Immature natural killer cell (primary cell): ENCODE measurements around the gene NDST3. TPM values are rescaled to one million over a fixed set of nuclear protein-coding genes. Genes with fewer than 3 reads are reported as not detected.

Source experiments
- DNase-seq, 3 donors: peaks; one replicate each; pipeline ENCODE4 v3.0.0; 2022; ENCODE audit warnings: mixed read lengths in 1 of 3
- H3K27ac Mint-ChIP-seq, 6 donors: one replicate each; pipeline ENCODE4 v1.8.0; 2020; ENCODE audit warnings: mixed read lengths in 6 of 6, mild to moderate bottlenecking in 5 of 6, inconsistent platforms in 4 of 6, moderate library complexity in 3 of 6
- H3K27me3 Mint-ChIP-seq, 3 donors: one replicate each; pipeline ENCODE4 v1.8.0; 2020 to 2021; ENCODE audit warnings: low read depth in 3 of 3, mild to moderate bottlenecking in 3 of 3, mixed read lengths in 3 of 3, moderate library complexity in 3 of 3, inconsistent platforms in 1 of 3
- H3K36me3 Mint-ChIP-seq, 3 donors: one replicate each; pipeline ENCODE4 v1.8.0; 2020; ENCODE audit warnings: mixed read lengths in 3 of 3, inconsistent platforms in 2 of 3, mild to moderate bottlenecking in 2 of 3
- H3K4me1 Mint-ChIP-seq, 2 donors: one replicate each; pipeline ENCODE4 v1.8.0; 2020; ENCODE audit warnings: inconsistent platforms in 2 of 2, mild to moderate bottlenecking in 2 of 2, mixed read lengths in 2 of 2, moderate library complexity in 1 of 2
- H3K4me3 Mint-ChIP-seq, 5 donors: one replicate each; pipeline ENCODE4 v1.8.0; 2020; ENCODE audit warnings: mild to moderate bottlenecking in 5 of 5, mixed read lengths in 5 of 5, inconsistent platforms in 3 of 5, moderate library complexity in 3 of 5
- H3K9me3 Mint-ChIP-seq, 6 donors: one replicate each; pipeline ENCODE4 v1.8.0; 2020; ENCODE audit warnings: mild to moderate bottlenecking in 6 of 6, mixed read lengths in 6 of 6, inconsistent platforms in 4 of 6, moderate library complexity in 3 of 6
- polyA plus RNA-seq, 3 donors: library from polyadenylated mRNA; unstranded; fragments of 300-500 nt; fragmentation: Illumina TruSeq; gene quantifications; one replicate each; pipeline ENCODE4 v1.2.3, GENCODE V29; 2021

Gene NDST3
- polyA plus RNA-seq, 3 donors from 2014 or later: not detected

DNA sequence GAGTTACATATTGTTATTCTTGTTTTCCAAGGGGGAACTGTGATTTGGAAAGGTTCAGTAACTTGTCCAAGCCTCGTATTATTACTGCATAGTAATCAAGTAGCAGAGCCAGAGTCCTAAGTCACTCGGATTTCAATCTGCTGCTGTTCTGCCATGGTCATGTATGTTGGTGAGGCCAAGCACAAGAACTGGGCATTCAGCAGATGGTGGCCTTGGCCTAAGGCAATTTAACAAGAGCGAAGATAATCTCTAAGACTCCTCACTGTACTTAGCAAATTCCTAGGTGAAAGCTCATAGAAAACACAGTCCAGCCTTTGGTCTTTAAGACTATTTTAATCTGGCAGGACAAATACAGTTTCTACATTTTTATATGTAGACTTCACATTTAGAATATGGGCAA, 64.8 kb downstream of the NDST3 start:
- no peak for DNase-seq
- Mint-ChIP-seq H3K36me3 (no peaks in the 10 kb centered on the region), H3K9me3 (peaks cover 0 to 12% (median 4%) of the 10 kb centered on the region in 6 donors), H3K4me1 (no peaks in the 10 kb centered on the region), H3K4me3 (no peak overlapping the region), H3K27me3 (no peaks in the 10 kb centered on the region), H3K27ac (no peak overlapping the region)

DNA sequence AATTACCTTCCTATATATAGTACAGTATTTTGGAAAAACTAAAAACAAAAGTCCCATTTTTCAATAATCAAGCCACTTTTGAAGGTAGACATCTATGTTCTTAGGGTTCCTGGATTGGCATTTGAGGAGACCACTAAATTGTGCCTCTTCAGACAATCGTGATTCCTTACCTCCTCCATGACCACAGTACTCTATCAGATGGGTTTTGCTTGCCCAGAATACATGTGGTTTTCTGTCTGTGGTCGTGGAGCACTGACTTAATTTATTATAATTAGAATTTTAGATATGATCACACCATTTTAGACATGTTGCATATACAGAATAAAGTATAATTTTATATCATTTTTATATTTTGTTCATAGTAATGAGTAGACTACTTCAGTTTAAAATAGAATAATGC, 67.9 kb downstream of the NDST3 start:
- DNase-seq: no peak
- Mint-ChIP-seq H3K36me3 (no peaks in the 10 kb centered on the region), H3K27me3 (no peaks in the 10 kb centered on the region), H3K9me3 (peaks cover 0 to 10% (median under 1%) of the 10 kb centered on the region in 6 donors), H3K4me1 (no peaks in the 10 kb centered on the region), H3K4me3 (no peak overlapping the region), H3K27ac (no peak overlapping the region)

DNA sequence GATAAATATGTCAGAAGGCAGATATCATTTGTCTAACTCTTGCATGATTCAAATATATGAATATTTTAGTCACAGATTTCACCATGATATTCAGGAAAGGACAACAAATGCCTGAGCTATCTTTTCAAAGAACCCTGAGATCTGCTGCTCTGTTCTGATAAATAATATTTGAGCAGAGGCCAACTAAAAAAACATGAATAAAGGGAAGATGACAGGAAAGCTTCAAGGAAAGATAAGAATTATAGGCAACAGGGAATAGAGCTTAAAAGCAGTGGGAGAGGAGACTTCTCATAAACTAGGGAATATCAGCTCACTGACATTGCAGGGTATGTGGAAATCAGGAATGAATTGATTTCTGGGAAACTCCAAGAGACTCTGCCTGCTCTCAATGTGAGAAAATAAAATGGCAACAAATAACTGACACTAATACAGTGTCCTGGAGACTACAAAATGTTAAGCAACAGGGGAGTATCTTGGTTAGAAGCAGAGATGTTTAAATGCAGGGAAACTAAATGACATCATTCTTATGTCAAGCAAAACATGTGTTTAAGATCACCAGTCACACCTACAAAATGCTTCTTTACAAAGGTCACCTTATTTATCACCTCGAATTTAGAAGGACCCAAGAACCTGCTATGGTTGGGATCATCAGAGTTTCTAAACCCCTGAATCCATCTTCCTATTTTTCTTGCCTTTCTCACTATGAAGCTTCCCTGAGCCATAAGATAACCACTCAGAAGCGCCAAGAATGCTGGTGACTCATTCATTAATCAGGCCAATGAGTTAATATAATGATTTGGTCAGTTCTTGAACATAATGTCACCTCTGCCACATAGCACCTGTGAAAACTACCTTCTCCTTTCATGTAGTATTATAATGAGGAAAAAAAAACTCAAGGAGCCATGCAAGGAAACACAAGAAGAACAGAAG, 78.1 kb downstream of the NDST3 start:
- H3K4me1 Mint-ChIP-seq: no peaks in the 10 kb centered on the region
- peaks cover 0 to 23% (median 10%) of the 10 kb centered on the region in 6 donors for H3K9me3 Mint-ChIP-seq
- H3K4me3 Mint-ChIP-seq: no peak overlapping the region
- H3K36me3 Mint-ChIP-seq: no peaks in the 10 kb centered on the region
- no peak for DNase-seq
- H3K27me3 Mint-ChIP-seq: peaks cover 0 to 1% (median 0%) of the 10 kb centered on the region in 3 donors
- no peak overlapping the region for H3K27ac Mint-ChIP-seq

DNA sequence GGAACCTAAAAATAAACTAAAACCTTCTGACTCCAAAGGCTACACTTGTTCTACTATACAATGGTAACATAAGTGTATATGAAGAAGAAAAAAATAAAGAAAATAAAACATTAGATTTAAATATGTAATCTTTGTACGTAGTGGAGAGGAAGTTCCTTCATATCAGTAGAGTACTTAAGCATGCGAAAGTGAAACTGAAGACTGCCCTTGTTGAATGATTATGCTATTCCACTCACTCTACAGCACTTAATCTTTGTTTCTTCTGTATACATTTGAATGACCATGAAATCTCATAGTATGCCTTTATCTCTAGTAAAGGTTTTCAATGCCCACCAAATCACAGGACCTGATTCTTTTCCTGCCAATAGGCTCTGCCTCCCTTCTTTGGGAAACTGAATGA, 78.9 kb downstream of the NDST3 start:
- peaks cover 0 to 23% (median 7%) of the 10 kb centered on the region in 6 donors for H3K9me3 Mint-ChIP-seq
- H3K27me3 Mint-ChIP-seq: no peaks in the 10 kb centered on the region
- no peak for DNase-seq
- no peak overlapping the region for H3K27ac Mint-ChIP-seq
- no peaks in the 10 kb centered on the region for H3K36me3 Mint-ChIP-seq
- no peaks in the 10 kb centered on the region for H3K4me1 Mint-ChIP-seq
- H3K4me3 Mint-ChIP-seq: no peak overlapping the region

DNA sequence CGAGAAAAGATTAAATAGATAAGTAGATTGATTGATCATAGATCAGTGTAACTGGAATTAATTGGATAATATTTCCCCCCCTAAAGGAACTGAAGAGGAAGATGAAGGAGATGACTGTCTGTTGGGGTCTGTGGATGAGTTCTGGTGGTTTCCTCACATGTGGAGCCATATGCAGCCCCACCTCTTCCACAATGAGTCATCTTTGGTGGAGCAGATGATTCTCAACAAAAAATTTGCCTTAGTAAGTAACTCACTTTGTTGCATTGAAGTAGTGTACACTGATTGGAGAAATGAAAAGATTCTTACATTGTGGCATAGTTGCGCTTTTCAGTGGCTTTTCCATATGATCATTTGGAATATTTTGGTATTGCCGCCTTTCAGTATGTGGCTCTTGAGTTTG, 80.4 kb downstream of the NDST3 start:
- peaks cover 0 to 23% (median 5%) of the 10 kb centered on the region in 6 donors for H3K9me3 Mint-ChIP-seq

DNA sequence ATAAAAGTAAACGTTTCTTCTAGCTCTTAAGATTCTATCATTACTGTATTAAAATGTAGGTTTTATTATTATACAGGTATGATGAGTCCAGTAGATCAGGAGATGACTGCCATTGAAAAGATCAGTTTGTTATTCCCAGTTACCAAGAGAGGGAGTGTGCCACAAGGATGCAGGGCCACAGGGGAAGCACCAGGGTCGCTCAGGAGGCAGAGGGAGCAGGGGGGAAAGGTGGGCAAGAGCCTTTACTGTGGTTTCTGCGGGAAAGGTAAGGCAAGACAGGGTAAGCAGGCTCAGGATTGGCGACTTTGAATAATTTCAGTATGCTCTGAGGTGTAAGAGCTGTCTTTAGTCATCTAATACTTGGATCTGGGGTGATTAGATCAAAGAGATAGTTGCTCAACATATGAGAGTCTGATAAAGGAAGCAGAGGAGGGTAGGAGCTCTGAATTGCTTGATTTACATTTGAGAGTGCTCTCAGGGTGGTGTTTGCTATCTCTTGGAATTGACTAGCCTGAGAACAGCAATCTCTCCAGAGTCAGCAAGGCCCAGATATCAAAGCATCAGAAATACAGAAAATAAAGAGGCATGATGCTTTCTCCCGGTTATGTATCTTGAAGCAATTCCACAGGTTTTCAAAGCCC, 86.0 kb downstream of the NDST3 start:
- DNase-seq: no peak
- Mint-ChIP-seq H3K4me3 (no peak overlapping the region), H3K36me3 (no peaks in the 10 kb centered on the region), H3K27ac (no peak overlapping the region), H3K4me1 (no peaks in the 10 kb centered on the region), H3K27me3 (peaks cover 0 to 1% (median 0%) of the 10 kb centered on the region in 3 donors), H3K9me3 (peaks cover 0 to 17% (median 2%) of the 10 kb centered on the region in 6 donors)

More for the DNA sequence above, 80.4 kb downstream of the NDST3 start:
- Mint-ChIP-seq H3K27me3 (no peaks in the 10 kb centered on the region), H3K27ac (no peak overlapping the region), H3K4me3 (no peak overlapping the region), H3K36me3 (no peaks in the 10 kb centered on the region), H3K4me1 (no peaks in the 10 kb centered on the region)
- DNase-seq: no peak

DNA sequence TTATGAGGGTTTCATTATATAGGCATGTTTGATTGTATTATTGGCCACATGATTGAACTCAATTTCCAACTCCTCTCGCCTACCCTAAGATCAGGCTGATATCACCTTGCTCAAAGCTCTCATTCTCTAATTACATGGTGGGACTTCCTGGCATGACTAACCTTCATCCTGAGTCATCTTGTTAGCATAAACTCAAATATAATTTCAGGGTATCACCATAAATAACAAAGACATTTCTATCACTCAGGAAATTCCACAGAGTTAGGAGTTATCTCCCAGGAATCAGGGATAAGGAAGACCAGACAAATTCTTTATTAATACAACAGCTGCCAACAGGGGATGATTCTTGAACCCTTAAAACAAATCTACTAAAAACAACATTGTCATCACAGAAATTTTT, 90.7 kb downstream of the NDST3 start:
- H3K27me3 Mint-ChIP-seq: peaks cover 0 to 3% (median 1%) of the 10 kb centered on the region in 3 donors
- H3K36me3 Mint-ChIP-seq: no peaks in the 10 kb centered on the region
- H3K4me3 Mint-ChIP-seq: no peak overlapping the region
- no peak overlapping the region for H3K27ac Mint-ChIP-seq
- DNase-seq: no peak
- H3K4me1 Mint-ChIP-seq: no peaks in the 10 kb centered on the region
- H3K9me3 Mint-ChIP-seq: peaks cover 0 to 14% (median 4%) of the 10 kb centered on the region in 6 donors

DNA sequence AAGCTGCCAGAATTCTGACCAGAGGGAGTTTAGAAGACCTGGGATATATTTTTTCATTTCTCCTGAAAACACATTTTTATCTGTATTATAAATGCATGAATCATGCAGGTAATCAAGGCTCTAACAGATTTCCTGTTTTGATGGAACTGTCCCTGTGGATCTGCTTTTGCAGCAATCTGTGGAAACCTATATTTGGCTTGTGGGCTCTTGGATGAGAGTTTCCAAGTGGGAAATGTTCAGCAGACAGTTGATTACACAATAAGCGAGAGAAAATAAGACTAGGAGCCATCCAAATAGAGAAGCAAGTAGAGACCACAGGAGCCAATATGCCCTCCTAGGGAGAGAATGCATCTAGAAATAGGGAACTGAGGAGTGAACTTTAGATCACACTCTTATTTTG, 105.0 kb downstream of the NDST3 start:
- no peaks in the 10 kb centered on the region for H3K27me3 Mint-ChIP-seq
- H3K4me1 Mint-ChIP-seq: no peaks in the 10 kb centered on the region
- DNase-seq: no peak
- H3K27ac Mint-ChIP-seq: no peak overlapping the region
- no peaks in the 10 kb centered on the region for H3K36me3 Mint-ChIP-seq
- no peak overlapping the region for H3K4me3 Mint-ChIP-seq
- peaks cover under 1 to 17% (median 5%) of the 10 kb centered on the region in 6 donors for H3K9me3 Mint-ChIP-seq

DNA sequence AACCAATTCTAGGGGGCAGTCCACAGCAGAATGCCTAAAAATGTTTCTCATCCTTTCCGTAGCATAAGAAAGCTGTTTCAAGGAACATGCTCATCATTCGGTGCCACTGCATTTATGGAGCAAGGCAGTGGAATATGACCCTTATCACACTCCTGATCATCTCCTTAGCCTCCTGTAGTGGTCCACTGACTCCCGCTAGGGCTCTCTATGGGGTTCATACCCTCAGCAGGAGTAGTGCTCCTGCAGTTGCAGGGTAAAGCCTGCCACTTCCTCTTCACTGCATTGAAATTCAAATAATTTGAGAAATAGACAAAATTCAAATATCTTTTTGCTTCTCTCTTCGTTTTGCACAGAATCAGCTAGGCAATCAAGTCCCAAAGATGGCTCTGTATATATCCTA, 107.0 kb downstream of the NDST3 start:
- Mint-ChIP-seq H3K4me3 (no peak overlapping the region), H3K36me3 (no peaks in the 10 kb centered on the region), H3K4me1 (no peaks in the 10 kb centered on the region), H3K27ac (no peak overlapping the region), H3K9me3 (peaks cover under 1 to 21% (median 4%) of the 10 kb centered on the region in 6 donors), H3K27me3 (no peaks in the 10 kb centered on the region)
- DNase-seq: no peak

DNA sequence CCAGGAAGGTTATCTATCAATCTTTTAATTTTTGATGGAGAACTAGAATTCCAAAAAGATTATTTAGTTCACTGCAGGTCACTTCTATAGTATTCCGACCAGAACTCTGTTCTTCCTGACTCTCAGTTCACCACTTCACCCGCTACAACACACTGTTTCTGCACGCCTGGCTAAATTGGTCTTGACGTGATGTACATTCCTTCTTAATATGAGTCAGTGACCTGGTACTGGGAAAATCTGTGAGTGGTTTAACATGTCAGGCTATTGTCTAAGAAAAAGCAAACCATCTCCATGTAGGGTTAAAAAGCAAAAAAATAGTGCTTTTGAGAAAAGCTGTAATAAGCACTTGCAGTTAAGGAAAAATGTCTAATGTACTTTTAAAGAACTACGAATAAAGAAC, 120.4 kb downstream of the NDST3 start:
- no peak for DNase-seq
- Mint-ChIP-seq H3K4me3 (no peak overlapping the region), H3K27ac (no peak overlapping the region), H3K4me1 (no peaks in the 10 kb centered on the region), H3K9me3 (peaks cover 5 to 11% (median 8%) of the 10 kb centered on the region in 6 donors), H3K36me3 (no peaks in the 10 kb centered on the region), H3K27me3 (peaks cover 0 to 3% (median 0%) of the 10 kb centered on the region in 3 donors)

DNA sequence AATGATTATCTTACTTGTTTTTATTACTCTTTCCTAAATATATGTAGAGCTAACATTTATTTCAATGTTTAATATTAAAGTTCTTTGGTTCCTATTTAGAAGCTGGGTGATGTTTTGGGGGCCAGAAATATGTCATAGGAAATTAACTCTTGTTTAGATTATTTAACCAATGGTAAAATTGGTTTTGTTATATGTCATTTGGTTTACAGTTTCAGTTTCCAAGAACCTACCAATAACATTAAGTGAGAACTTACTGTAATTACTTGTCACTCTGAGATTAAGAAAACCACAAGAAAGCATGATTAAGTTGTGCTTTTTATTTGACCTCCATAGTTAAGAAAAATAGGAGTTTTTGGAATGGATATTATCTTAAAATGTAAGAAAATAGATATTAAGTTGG, 121.2 kb downstream of the NDST3 start:
- H3K4me3 Mint-ChIP-seq: no peak overlapping the region
- no peak for DNase-seq
- H3K36me3 Mint-ChIP-seq: no peaks in the 10 kb centered on the region
- H3K27ac Mint-ChIP-seq: no peak overlapping the region
- peaks cover 0 to 3% (median 2%) of the 10 kb centered on the region in 3 donors for H3K27me3 Mint-ChIP-seq
- no peaks in the 10 kb centered on the region for H3K4me1 Mint-ChIP-seq
- peaks cover 5 to 20% (median 13%) of the 10 kb centered on the region in 6 donors for H3K9me3 Mint-ChIP-seq

DNA sequence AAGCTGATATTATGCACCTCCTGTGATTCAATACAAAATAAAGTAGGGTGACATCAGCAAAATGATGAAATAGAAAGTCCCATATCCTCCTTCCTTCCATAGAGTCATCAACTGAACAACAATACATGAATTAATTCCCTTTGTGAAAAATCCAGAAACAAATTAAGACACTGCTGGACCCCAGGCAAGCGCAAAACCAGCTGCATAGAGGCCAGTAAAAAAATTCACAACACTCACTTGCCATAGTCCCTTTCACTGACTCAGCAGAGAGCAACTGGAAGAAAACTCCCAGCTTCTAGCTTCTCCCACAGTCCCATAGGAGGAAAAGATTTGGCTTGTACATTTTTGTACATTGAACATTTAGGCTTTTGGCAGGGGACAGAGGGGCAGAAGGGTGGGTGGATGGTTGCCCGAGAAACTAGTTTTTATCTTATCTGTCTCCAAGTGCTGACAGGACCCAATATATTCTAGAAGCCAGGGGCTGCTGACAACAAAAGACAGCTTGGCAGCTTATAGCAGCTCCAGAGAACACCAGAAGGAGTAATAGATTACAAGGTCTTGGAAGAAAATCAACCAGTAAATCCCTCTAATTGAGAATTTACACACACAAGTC, 124.6 kb downstream of the NDST3 start:
- Mint-ChIP-seq H3K4me3 (no peak overlapping the region), H3K4me1 (no peaks in the 10 kb centered on the region), H3K27ac (no peak overlapping the region), H3K27me3 (peaks cover 0 to 2% (median 0%) of the 10 kb centered on the region in 3 donors), H3K36me3 (no peaks in the 10 kb centered on the region), H3K9me3 (peaks cover 2 to 17% (median 14%) of the 10 kb centered on the region in 6 donors)
- no peak for DNase-seq

DNA sequence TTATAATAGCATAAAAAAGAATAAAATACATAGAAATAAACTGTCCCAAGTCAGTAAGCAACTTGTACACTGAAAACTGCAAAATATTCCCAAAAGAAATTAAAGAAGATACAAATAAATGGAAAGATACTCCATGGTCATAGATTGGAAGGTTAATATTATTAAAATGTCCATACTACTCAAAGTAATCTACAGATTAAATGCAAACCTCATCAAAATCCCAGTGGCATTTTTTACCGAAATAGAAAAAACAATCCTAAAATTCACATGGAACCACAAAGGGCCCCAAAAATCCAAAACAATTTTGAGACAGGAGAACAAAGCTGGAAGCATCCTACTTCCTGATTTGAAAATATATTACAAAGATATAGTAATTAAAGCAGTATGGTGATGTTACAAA, 133.0 kb downstream of the NDST3 start:
- H3K27me3 Mint-ChIP-seq: no peaks in the 10 kb centered on the region
- peaks cover 0 to 9% (median 1%) of the 10 kb centered on the region in 6 donors for H3K9me3 Mint-ChIP-seq
- H3K4me3 Mint-ChIP-seq: no peak overlapping the region
- no peak overlapping the region for H3K27ac Mint-ChIP-seq
- DNase-seq: no peak
- H3K36me3 Mint-ChIP-seq: no peaks in the 10 kb centered on the region
- H3K4me1 Mint-ChIP-seq: no peaks in the 10 kb centered on the region

DNA sequence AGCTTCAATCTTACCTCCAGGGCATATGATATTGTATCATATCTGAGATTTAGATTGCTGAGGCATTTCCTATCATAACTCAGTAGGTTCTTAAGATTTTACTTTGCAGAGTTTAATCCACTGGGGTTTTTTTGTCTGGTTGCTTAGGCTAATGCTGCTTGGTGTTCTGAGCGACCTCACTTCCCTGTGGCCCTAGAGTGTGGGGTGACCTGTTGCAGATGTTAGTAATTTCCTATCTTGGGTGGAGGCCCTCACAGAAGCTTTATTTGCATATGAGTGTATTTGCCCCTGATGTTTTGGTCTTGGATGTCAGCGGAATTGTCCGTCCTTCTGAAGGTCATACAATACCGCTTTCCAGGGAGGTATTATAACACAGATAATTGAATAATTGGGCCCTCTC, 137.1 kb downstream of the NDST3 start:
- no peak for DNase-seq
- H3K9me3 Mint-ChIP-seq: peaks cover 0 to 8% (median 3%) of the 10 kb centered on the region in 6 donors
- H3K27ac Mint-ChIP-seq: no peak overlapping the region
- no peaks in the 10 kb centered on the region for H3K36me3 Mint-ChIP-seq
- H3K27me3 Mint-ChIP-seq: no peaks in the 10 kb centered on the region
- no peak overlapping the region for H3K4me3 Mint-ChIP-seq
- H3K4me1 Mint-ChIP-seq: no peaks in the 10 kb centered on the region
